Keratinocyte (primary cell): ENCODE results near the gene ST6GALNAC5.

Experiments used
- EZH2 ChIP-seq: IDR thresholded peaks from one replicate; pipeline ENCODE4 v1.6.1; 2012; ENCODE audit warnings: inconsistent platforms, mild to moderate bottlenecking, low read length, moderate library complexity
- TF ChIP-seq, protein P1 (sequence below), 3 experiments: IDR thresholded peaks in 1 of 3; conservative IDR thresholded peaks in 1 of 3; optimal IDR thresholded peaks in 1 of 3; 2 replicates in 2 of 3; 3 replicates in 1 of 3; pipeline versions ENCODE3 to v1.5.1; 2011; ENCODE audit warnings: low read length in 3 of 3, mild to moderate bottlenecking in 3 of 3, moderate library complexity in 2 of 3, control low read depth in 1 of 3, inconsistent platforms in 1 of 3; ENCODE audit not compliant: insufficient read depth in 2 of 3; ENCODE audit errors: extremely low read depth in 1 of 3

DNA sequence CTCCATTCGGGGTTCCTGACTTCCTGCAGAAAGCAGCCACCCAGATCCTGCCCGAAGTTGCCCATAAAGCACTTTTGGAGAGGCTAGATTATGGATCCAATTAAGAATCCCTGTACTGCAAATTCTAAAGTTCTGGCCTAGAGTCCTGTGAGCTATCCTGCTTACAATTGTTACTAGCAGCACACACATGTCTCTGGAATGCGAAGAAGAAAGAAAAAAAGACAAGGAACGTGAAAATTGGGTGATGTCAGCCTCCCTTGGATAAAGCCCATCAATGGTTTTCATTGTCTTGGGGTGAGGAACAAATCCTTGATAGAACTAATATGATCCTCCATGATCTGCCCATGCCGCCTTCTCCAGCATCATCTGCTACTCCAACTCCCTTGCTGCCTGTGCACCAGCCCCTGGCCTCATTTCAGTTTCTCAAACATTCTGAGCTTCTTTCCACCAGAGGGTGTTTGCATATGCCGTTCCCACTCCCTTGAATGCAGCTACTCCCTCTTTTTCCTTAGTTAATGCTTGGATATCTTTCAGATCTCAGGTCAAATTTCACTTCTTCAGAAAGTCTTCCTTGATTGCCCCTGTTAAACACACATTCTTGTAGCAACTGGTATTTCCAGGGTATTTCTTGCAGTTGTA, 94.0 kb downstream of the ST6GALNAC5 start:
- TF ChIP-seq, protein P1, sequence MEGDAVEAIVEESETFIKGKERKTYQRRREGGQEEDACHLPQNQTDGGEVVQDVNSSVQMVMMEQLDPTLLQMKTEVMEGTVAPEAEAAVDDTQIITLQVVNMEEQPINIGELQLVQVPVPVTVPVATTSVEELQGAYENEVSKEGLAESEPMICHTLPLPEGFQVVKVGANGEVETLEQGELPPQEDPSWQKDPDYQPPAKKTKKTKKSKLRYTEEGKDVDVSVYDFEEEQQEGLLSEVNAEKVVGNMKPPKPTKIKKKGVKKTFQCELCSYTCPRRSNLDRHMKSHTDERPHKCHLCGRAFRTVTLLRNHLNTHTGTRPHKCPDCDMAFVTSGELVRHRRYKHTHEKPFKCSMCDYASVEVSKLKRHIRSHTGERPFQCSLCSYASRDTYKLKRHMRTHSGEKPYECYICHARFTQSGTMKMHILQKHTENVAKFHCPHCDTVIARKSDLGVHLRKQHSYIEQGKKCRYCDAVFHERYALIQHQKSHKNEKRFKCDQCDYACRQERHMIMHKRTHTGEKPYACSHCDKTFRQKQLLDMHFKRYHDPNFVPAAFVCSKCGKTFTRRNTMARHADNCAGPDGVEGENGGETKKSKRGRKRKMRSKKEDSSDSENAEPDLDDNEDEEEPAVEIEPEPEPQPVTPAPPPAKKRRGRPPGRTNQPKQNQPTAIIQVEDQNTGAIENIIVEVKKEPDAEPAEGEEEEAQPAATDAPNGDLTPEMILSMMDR (optimal IDR thresholded peaks at IDR 0.05 in 1 of 3, IDR thresholded peaks at IDR 0.05 in 1 of 3, conservative IDR thresholded peaks at IDR 0.05 in 1 of 3; ENCODE audit: extremely low read depth in 1 of 3, insufficient read depth in 2 of 3, low read length in 3 of 3), result no peak
- no peak for TF ChIP-seq EZH2
